Thyroid gland (tissue), 4 donors: ENCODE results near the gene PPM1E. TPM values are rescaled to one million over a fixed set of nuclear protein-coding genes. Genes with fewer than 3 reads are reported as not detected.
"Not testable (repeated sequence)": the region's sequence is repeated elsewhere in the genome, so short reads cannot be mapped to it uniquely, and the experiment has no call there.

Experiments used
- DNase-seq, 2 donors: peaks; one replicate each; pipeline ENCODE4 v3.0.0-alpha.2; 2019
- H3K27ac ChIP-seq, 3 donors: fragments of 200-600 bp; sonication (generic); 1 replicate in 2 of 3; 2 replicates in 1 of 3; pipeline ENCODE4 v1.5.1; 2016 to 2019; ENCODE audit warnings: mild to moderate bottlenecking in 1 of 3, moderate library complexity in 1 of 3
- H3K27me3 ChIP-seq: fragments of 200-600 bp; sonication (generic); one replicate; pipeline ENCODE4 v1.5.1; 2019
- H3K36me3 ChIP-seq, 2 donors: fragments of 200-600 bp; sonication (generic); one replicate each; pipeline ENCODE4 v1.5.1; 2016 to 2019
- H3K4me1 ChIP-seq, 2 donors: fragments of 200-600 bp; sonication (generic); one replicate each; pipeline ENCODE4 v1.5.1; 2017 to 2019
- H3K4me3 ChIP-seq, 3 donors: fragments of 200-600 bp; sonication (generic); replicated peaks in 1 of 3; 1 replicate in 2 of 3; 2 replicates in 1 of 3; pipeline ENCODE4 v1.5.1; 2016; ENCODE audit warnings: mild to moderate bottlenecking in 1 of 3
- H3K9me3 ChIP-seq: fragments of 200-600 bp; sonication (generic); one replicate; pipeline ENCODE4 v1.5.1; 2017
- POLR2A ChIP-seq, 2 donors: fragments of 450-650 bp; IDR thresholded peaks; one replicate each; pipeline ENCODE4 v1.6.1; 2017; ENCODE audit warnings: antibody characterized with exemption in 2 of 2, mild to moderate bottlenecking in 2 of 2, moderate library complexity in 1 of 2
- WGBS, 2 donors: methylation state at CpG; one replicate each; pipeline ENCODE4 v1.1.5; 2017; 5-methylcytosine and 5-hydroxymethylcytosine counted together
- intact Hi-C: fragments of 100-400 bp; cut with DNase I; formaldehyde crosslinking; loops from one replicate; pipeline ENCODE4 v1.15.1; 2023
- total RNA-seq, 4 donors: library from RNA; depleted of rRNA; stranded (reverse); fragments of >200 nt; gene quantifications; one replicate each; pipeline ENCODE4 v1.2.3, GENCODE V29; 2016
- TF ChIP-seq, protein P1 (sequence below), 6 experiments: fragments of 200-600 bp in 3 of 6; fragments of 450-650 bp in 3 of 6; sonication (generic) in 3 of 6; IDR thresholded peaks; one replicate each; pipeline ENCODE4 v1.5.1; 2016 to 2019; ENCODE audit warnings: antibody characterized with exemption in 6 of 6, mild to moderate bottlenecking in 2 of 6, inconsistent platforms in 1 of 6, moderate library complexity in 1 of 6

PPM1E gene
- total RNA-seq, 4 donors from 2014 or later, result 0.11 to 0.13 (median 0.13) TPM; not detected in 1

DNA sequence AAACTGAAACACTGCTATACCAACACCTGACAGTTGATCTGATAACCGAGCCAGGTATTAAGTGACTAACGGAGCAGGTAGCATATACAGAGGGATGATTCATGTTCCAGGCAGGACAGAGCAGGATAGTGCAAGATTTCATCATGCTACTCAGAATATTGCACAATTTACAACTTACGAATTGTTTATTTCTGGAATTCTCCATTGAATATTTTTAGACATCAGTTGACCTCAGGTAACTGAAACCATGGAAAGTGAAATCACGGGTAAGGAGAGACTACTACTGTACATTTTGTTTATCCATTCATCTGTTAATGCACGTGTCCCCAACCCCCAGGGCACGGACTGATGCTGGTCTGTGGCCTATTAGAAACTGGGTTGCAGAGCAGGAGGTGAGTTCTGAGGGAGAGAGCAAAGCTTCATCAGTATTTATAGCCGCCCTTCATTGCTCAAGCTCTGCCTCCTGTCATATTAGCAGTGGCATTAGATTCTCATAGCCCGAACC lies 14.5 kb upstream of the PPM1E start:
- TF ChIP-seq POLR2A (IDR thresholded peaks at IDR 0.05), result no peak
- TF ChIP-seq, protein P1, sequence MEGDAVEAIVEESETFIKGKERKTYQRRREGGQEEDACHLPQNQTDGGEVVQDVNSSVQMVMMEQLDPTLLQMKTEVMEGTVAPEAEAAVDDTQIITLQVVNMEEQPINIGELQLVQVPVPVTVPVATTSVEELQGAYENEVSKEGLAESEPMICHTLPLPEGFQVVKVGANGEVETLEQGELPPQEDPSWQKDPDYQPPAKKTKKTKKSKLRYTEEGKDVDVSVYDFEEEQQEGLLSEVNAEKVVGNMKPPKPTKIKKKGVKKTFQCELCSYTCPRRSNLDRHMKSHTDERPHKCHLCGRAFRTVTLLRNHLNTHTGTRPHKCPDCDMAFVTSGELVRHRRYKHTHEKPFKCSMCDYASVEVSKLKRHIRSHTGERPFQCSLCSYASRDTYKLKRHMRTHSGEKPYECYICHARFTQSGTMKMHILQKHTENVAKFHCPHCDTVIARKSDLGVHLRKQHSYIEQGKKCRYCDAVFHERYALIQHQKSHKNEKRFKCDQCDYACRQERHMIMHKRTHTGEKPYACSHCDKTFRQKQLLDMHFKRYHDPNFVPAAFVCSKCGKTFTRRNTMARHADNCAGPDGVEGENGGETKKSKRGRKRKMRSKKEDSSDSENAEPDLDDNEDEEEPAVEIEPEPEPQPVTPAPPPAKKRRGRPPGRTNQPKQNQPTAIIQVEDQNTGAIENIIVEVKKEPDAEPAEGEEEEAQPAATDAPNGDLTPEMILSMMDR (IDR thresholded peaks at IDR 0.05), result no peak
- Histone ChIP-seq H3K9me3 (no peaks in the 10 kb centered on the region), H3K4me3 (no peak overlapping the region), H3K4me1 (no peaks in the 10 kb centered on the region), H3K27me3 (no peaks in the 10 kb centered on the region), H3K36me3 (no peaks in the 10 kb centered on the region), H3K27ac (no peak overlapping the region)
- WGBS, 2 donors, result 88 to 94% methylated on average over 8 of the region's 8 CpGs
- DNase-seq, result no peak
- intact Hi-C loops, result no loop called here

DNA sequence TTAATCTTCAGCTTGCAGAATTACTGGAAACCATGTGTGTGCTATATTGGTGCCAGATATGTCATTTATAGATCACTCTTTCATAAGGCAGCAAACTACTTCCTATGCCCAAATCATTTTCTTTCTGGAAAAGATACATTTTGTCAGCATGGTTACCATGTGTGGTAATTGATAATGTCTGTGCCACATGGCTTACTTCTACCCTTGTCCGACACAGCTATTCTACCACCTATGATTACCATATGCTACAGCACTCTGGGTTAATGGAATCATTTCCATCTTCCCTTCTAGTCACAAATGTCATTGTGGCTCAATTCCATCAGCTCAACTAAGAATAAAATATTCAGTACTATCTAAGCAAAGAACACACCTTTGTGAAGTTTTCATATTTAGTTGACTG lies 8.0 kb upstream of the PPM1E start:
- H3K4me1 ChIP-seq, result no peaks in the 10 kb centered on the region
- no peaks in the 10 kb centered on the region for H3K9me3 ChIP-seq
- intact Hi-C loops, result no loop called here
- TF ChIP-seq, protein P1 (IDR thresholded peaks at IDR 0.05), result no peak
- no peak for TF ChIP-seq POLR2A (IDR thresholded peaks at IDR 0.05)
- DNase-seq, result no peak
- no peak overlapping the region for H3K4me3 ChIP-seq
- no peaks in the 10 kb centered on the region for H3K36me3 ChIP-seq
- H3K27me3 ChIP-seq, result no peaks in the 10 kb centered on the region
- 91 to 92% methylated on average over 1 of the region's 1 CpG for WGBS, 2 donors
- H3K27ac ChIP-seq, result no peak overlapping the region

DNA sequence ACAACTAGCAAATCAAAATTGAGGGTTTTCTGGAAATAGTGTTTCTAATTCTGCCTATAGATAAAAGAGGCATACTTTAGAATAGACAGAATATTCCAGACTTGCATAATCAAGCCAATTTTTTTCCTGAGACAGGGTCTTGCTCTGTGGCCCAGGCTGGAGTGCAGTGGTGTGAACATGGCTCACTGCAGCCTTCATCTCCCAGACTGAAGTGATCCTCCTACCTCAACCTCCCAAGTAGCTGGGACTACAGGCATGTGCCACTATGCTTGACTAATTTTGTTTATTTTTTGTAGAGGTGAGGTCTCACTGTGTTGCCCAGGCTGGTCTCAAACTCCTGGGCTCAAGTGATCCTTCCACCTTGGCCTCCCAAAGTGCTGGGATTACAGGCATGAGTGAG lies 6.0 kb upstream of the PPM1E start:
- H3K27ac ChIP-seq, DNase-seq, H3K27me3 ChIP-seq, H3K4me3 ChIP-seq, intact Hi-C loops, H3K4me1 ChIP-seq, H3K9me3 ChIP-seq, H3K36me3 ChIP-seq: not testable (repeated sequence)

DNA sequence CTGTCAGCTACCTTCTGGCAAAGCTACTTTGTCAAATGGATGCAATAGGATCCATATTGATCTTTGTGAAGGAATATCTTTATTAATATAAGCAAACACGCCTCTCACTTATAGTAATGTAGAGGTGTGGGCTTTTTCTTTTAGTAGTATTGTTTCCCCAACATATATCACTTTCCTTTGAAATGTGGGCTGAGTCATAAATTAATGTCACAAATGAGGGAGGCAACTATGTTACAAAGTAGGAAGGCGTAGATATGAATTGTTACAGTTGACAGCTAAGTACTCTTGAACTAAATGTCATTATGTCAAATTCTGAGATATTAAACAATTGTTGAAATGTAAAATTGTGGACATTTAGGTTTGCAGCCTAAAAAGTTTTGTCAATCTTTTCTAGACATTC lies 2.6 kb upstream of the PPM1E start:
- Histone ChIP-seq H3K27ac (no peak overlapping the region), H3K27me3 (peaks cover 15% of the 10 kb centered on the region), H3K4me3 (no peak overlapping the region), H3K4me1 (peaks cover 4 to 15% of the 10 kb centered on the region in 2 donors), H3K9me3 (no peaks in the 10 kb centered on the region), H3K36me3 (no peaks in the 10 kb centered on the region)
- no peak for TF ChIP-seq POLR2A (IDR thresholded peaks at IDR 0.05)
- TF ChIP-seq, protein P1 (IDR thresholded peaks at IDR 0.05), result no peak
- intact Hi-C loops, result no loop called here
- 75 to 87% methylated on average over 2 of the region's 2 CpGs for WGBS, 2 donors
- no peak for DNase-seq

DNA sequence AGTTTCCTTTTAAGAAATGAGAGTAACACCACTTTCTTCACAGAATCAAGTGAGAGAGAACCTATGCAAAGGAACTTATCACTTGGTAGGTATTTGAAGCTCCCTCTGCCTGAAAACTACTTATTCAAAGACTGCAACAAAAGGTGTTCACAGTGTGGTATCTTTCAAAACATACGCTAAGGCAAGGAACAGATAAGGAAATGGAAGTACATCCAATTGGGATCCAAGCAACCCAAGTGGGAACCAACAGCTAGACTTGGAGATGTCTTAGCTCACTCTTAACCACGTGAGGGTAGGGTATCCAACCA lies 431 bp upstream of the PPM1E start:
- TF ChIP-seq, protein P1 (IDR thresholded peaks at IDR 0.05), result no peak
- TF ChIP-seq POLR2A (IDR thresholded peaks at IDR 0.05), result no peak
- H3K27me3 ChIP-seq, result peaks cover 15% of the 10 kb centered on the region
- no peaks in the 10 kb centered on the region for H3K9me3 ChIP-seq
- intact Hi-C loops, result no loop called here
- no peak overlapping the region for H3K27ac ChIP-seq
- H3K36me3 ChIP-seq, result no peaks in the 10 kb centered on the region
- no peak overlapping the region for H3K4me3 ChIP-seq
- WGBS, 2 donors, result 30 to 31% methylated on average over 2 of the region's 2 CpGs
- no peak for DNase-seq
- peaks cover 4 to 15% of the 10 kb centered on the region in 2 donors for H3K4me1 ChIP-seq
